A549 (cell line): Measurements from ENCODE around the gene INTS6. TPM values are rescaled to one million over a fixed set of nuclear protein-coding genes. Genes with fewer than 3 reads are reported as not detected.

Experiments
- ATAC-seq, 2 experiments: fragments of 200-7000 bp in 1 of 2; fragments of >200 bp in 1 of 2; cut with Nextera tagmentation in 1 of 2; cut with Tn5 transposase in 1 of 2; 3 replicates each; pipeline versions ENCODE4 v1.8.0 to v1.9.1; 2018 to 2020; ENCODE audit warnings: mild to moderate bottlenecking in 1 of 2, moderate library complexity in 1 of 2
- CTCF ChIA-PET: fragments of 300-600 bp; sonication (Branson Sonifier 250); formaldehyde crosslinking; extraction: SDS; loops from one replicate; lab custom pipeline; 2021; ENCODE audit warnings: antibody characterized with exemption, inconsistent platforms; lab: Yijun Ruan, JAX
- POLR2A ChIA-PET: fragments of 350-600 bp; formaldehyde crosslinking; extraction: SDS; loops from one replicate; lab custom pipeline; 2021; ENCODE audit warnings: antibody characterized with exemption, inconsistent platforms; lab: Yijun Ruan, JAX
- DNase-seq, 2 experiments: peaks; one replicate each; pipeline versions ENCODE4 v3.0.0 to v3.0.0-alpha.2; 2011 to 2016; ENCODE audit warnings: low read depth in 1 of 2, low spot score in 1 of 2
- FAIRE-seq: peaks from 2 replicates; lab custom pipeline; 2011; peaks lifted over from hg19 to GRCh38; lab: Jason Lieb, UNC
- H3K27ac ChIP-seq, 2 experiments: fragments of >200 bp; sonication (Bioruptor Twin); formaldehyde crosslinking; 3 replicates each; pipeline ENCODE4 v1.5.1; 2016 to 2017
- H3K4me1 ChIP-seq: fragments of >200 bp; sonication (Bioruptor Twin); formaldehyde crosslinking; 3 replicates; pipeline ENCODE4 v1.6.1; 2016
- H3K4me2 ChIP-seq: fragments of >200 bp; sonication (Bioruptor Twin); formaldehyde crosslinking; 3 replicates; pipeline ENCODE4 v1.6.1; 2016
- H3K4me3 ChIP-seq: fragments of >200 bp; sonication (Bioruptor Twin); formaldehyde crosslinking; 3 replicates; pipeline ENCODE4 v1.5.1; 2016
- H3K9me3 ChIP-seq: fragments of >200 bp; sonication (Bioruptor Twin); formaldehyde crosslinking; 3 replicates; pipeline ENCODE4 v1.6.1; 2016
- CBX8 ChIP-seq: fragments of 200-600 bp; sonication (generic); IDR thresholded peaks from 2 replicates; pipeline ENCODE4 v1.6.1; 2016
- CTCF ChIP-seq: fragments of >200 bp; sonication (Bioruptor Twin); formaldehyde crosslinking; IDR thresholded peaks from 3 replicates; pipeline ENCODE4 v1.5.1; 2016
- E2F6 ChIP-seq: IDR thresholded peaks from 2 replicates; pipeline ENCODE4 v1.6.1; 2012; ENCODE audit warnings: low read depth, borderline replicate concordance
- EHF ChIP-seq: fragments of 250-450 bp; sonication (Bioruptor Pico); IDR thresholded peaks from 2 replicates; pipeline ENCODE4 v1.5.0; 2020; ENCODE audit warnings: mild to moderate bottlenecking
- FOSB ChIP-seq: fragments of 250-450 bp; sonication (Bioruptor Pico); IDR thresholded peaks from 2 replicates; pipeline ENCODE4 v1.5.0; 2020; ENCODE audit warnings: mild to moderate bottlenecking, moderate library complexity
- HEYL ChIP-seq: fragments of 250-450 bp; sonication (Bioruptor Pico); IDR thresholded peaks from 2 replicates; pipeline ENCODE4 v1.8.0; 2021; ENCODE audit warnings: mild to moderate bottlenecking, moderate library complexity
- HOXB13 ChIP-seq: fragments of 250-450 bp; sonication (Bioruptor Pico); IDR thresholded peaks from 2 replicates; pipeline ENCODE4 v1.5.0; 2020; ENCODE audit warnings: low read depth, mild to moderate bottlenecking, moderate library complexity
- JUN ChIP-seq, 2 experiments: fragments of >200 bp; sonication (Bioruptor Twin); formaldehyde crosslinking; IDR thresholded peaks; 2 replicates in 1 of 2; 3 replicates in 1 of 2; pipeline ENCODE4 v1.6.1; 2016 to 2017
- JUNB ChIP-seq: fragments of >200 bp; sonication (Bioruptor Twin); formaldehyde crosslinking; IDR thresholded peaks from 2 replicates; pipeline ENCODE4 v1.6.1; 2016
- KDM5A ChIP-seq: fragments of 200-600 bp; sonication (generic); IDR thresholded peaks from 2 replicates; pipeline ENCODE4 v1.6.1; 2016; ENCODE audit warnings: antibody characterized with exemption, mild to moderate bottlenecking
- MAZ ChIP-seq: fragments of 150-350 bp; IDR thresholded peaks from 2 replicates; pipeline ENCODE4 v1.6.1; 2014; ENCODE audit warnings: antibody characterized with exemption, low read depth, low read length, borderline replicate concordance
- NPAS2 ChIP-seq: fragments of 250-450 bp; sonication (Bioruptor Pico); IDR thresholded peaks from 2 replicates; pipeline ENCODE4 v1.8.0; 2022; ENCODE audit warnings: mild to moderate bottlenecking, moderate library complexity, borderline replicate concordance
- PHF8 ChIP-seq: fragments of 200-600 bp; sonication (generic); IDR thresholded peaks from 2 replicates; pipeline ENCODE4 v1.6.1; 2016; ENCODE audit warnings: low read depth, mild to moderate bottlenecking, antibody characterized with exemption, moderate library complexity, borderline replicate concordance
- RAD21 ChIP-seq, 2 experiments: fragments of >200 bp in 1 of 2; sonication (Bioruptor Twin) in 1 of 2; formaldehyde crosslinking in 1 of 2; IDR thresholded peaks in 1 of 2; conservative IDR thresholded peaks in 1 of 2; 2 replicates in 1 of 2; 3 replicates in 1 of 2; pipeline ENCODE4 v1.6.1; 2012 to 2018; ENCODE audit warnings: inconsistent platforms in 1 of 2
- RARB ChIP-seq: fragments of 250-450 bp; sonication (Bioruptor Pico); IDR thresholded peaks from 2 replicates; pipeline ENCODE4 v1.8.0; 2021; ENCODE audit warnings: mild to moderate bottlenecking, moderate library complexity
- RCOR1 ChIP-seq: fragments of 150-350 bp; IDR thresholded peaks from 2 replicates; pipeline ENCODE4 v1.6.1; 2014; ENCODE audit warnings: antibody characterized with exemption, low read length, low read depth
- RNF2 ChIP-seq: fragments of 200-600 bp; sonication (generic); IDR thresholded peaks from 2 replicates; pipeline ENCODE4 v1.6.1; 2016; ENCODE audit warnings: low read depth, mild to moderate bottlenecking, antibody characterized with exemption, moderate library complexity, borderline replicate concordance
- SMC3 ChIP-seq: fragments of >200 bp; sonication (Bioruptor Twin); formaldehyde crosslinking; IDR thresholded peaks from 3 replicates; pipeline ENCODE4 v1.6.1; 2018; ENCODE audit warnings: inconsistent platforms
- SREBF2 ChIP-seq: fragments of 450-650 bp; IDR thresholded peaks from 2 replicates; pipeline ENCODE4 v1.6.1; 2014; ENCODE audit warnings: mild to moderate bottlenecking, moderate library complexity
- TFCP2L1 ChIP-seq: fragments of 250-450 bp; sonication (Bioruptor Pico); IDR thresholded peaks from 2 replicates; pipeline ENCODE4 v1.5.0; 2021; ENCODE audit warnings: mild to moderate bottlenecking
- TP53 ChIP-seq: fragments of 250-450 bp; sonication (Bioruptor Pico); IDR thresholded peaks from 2 replicates; pipeline ENCODE4 v1.5.0; 2021; ENCODE audit warnings: mild to moderate bottlenecking, moderate library complexity
- ZNF302 ChIP-seq: fragments of 250-450 bp; sonication (Bioruptor Pico); IDR thresholded peaks from 2 replicates; pipeline ENCODE4 v1.9.0; 2021; ENCODE audit warnings: inconsistent platforms, mild to moderate bottlenecking, moderate library complexity
- WGBS: methylation state at CpG from one replicate; pipeline ENCODE4 v1.1.6; 2017; ENCODE audit errors: missing lambda C conversion rate; 5-methylcytosine and 5-hydroxymethylcytosine counted together
- polyA plus RNA-seq, 4 experiments: library from polyadenylated mRNA; depleted of rRNA in 3 of 4; stranded (reverse); fragments of >200 nt; fragmentation: RNase III in 1 of 4; extraction: RNeasy Plus Mini Kit Qiagen cat#74134 plus additional on column Dnase treatment in 1 of 4; gene quantifications; 2 replicates in 3 of 4; 3 replicates in 1 of 4; pipeline ENCODE4 v1.2.3, GENCODE V29; 2011 to 2017

INTS6 gene
- polyA plus RNA-seq, 2 of the 4 experiments (the other 2 are of a cell fraction) = 11.5 to 37.1 TPM

GRCh38 chr13:51342706-51343105, 110.1 kb downstream of the INTS6 start:
- no peak for TF ChIP-seq RNF2
- TF ChIP-seq SREBF2 = no peak
- TF ChIP-seq JUNB = no peak
- TF ChIP-seq NPAS2 = no peak
- TF ChIP-seq CBX8 = no peak
- TF ChIP-seq TP53 (CRISPR knock-in tag) = no peak
- no peak for TF ChIP-seq CTCF
- TF ChIP-seq JUN (IDR thresholded peaks at IDR 0.05) = no peak
- TF ChIP-seq RAD21 (conservative IDR thresholded peaks at IDR 0.05 in 1 of 2, IDR thresholded peaks at IDR 0.05 in 1 of 2) = no peak
- TF ChIP-seq RCOR1 = no peak
- TF ChIP-seq FOSB (CRISPR knock-in tag) = no peak
- TF ChIP-seq HOXB13 (CRISPR knock-in tag) = no peak
- FAIRE-seq (no peak), DNase-seq (no peak), ATAC-seq (no peak)
- Histone ChIP-seq H3K9me3 (no peaks in the 10 kb centered on the region), H3K27ac (no peak overlapping the region), H3K4me3 (no peak overlapping the region), H3K4me2 (no peak overlapping the region), H3K4me1 (no peaks in the 10 kb centered on the region)
- ChIA-PET POLR2A (no interaction called here), CTCF (interaction anchor here (1.3 kb wide), 1 partner anchor 56 kb away, joined by 4 read pairs; no protein-coding TSS in a partner anchor)
- WGBS = 72% methylated on average over 3 of the region's 4 CpGs

GRCh38 chr13:51341791-51342190, 111.0 kb downstream of the INTS6 start:
- CTCF ChIA-PET = no interaction called here
- ATAC-seq = no peak
- Histone ChIP-seq H3K4me1 (no peaks in the 10 kb centered on the region), H3K9me3 (no peaks in the 10 kb centered on the region), H3K4me2 (no peak overlapping the region), H3K4me3 (no peak overlapping the region), H3K27ac (no peak overlapping the region)
- 96% methylated on average over 4 of the region's 4 CpGs for WGBS
- POLR2A ChIA-PET = no interaction called here
- TF ChIP-seq SMC3 = no peak
- no peak for DNase-seq
- no peak for FAIRE-seq

- no peak overlapping the region for H3K4me3 ChIP-seq
- H3K9me3 ChIP-seq = no peaks in the 10 kb centered on the region
- H3K4me2 ChIP-seq = no peak overlapping the region
- FAIRE-seq = no peak
- ChIA-PET CTCF (interaction anchor here (1.1 kb wide), 1 partner anchor 9 kb away, joined by 3 read pairs; no protein-coding TSS in a partner anchor), POLR2A (no interaction called here)
- no peak overlapping the region for H3K27ac ChIP-seq
- WGBS = 0% methylated on average over 1 of the region's 2 CpGs
- TF ChIP-seq HEYL (CRISPR knock-in tag) (no peak), SREBF2 (no peak), RNF2 (no peak), EHF (CRISPR knock-in tag) (no peak), CBX8 (no peak), ZNF302 (CRISPR knock-in tag) (no peak), HOXB13 (CRISPR knock-in tag) (no peak), JUN (IDR thresholded peaks at IDR 0.05) (no peak), TP53 (CRISPR knock-in tag) (no peak), KDM5A (no peak), MAZ (no peak), RARB (CRISPR knock-in tag) (no peak), TFCP2L1 (CRISPR knock-in tag) (no peak), PHF8 (no peak), E2F6 (no peak)
- TF ChIP-seq, all 56 proteins: peak for 0
- ATAC-seq (no peak), DNase-seq (no peak)
- H3K4me1 ChIP-seq = no peaks in the 10 kb centered on the region
These were observed 111.6 kb downstream of the INTS6 start for GRCh38 chr13:51341232-51341631.
